CD14-positive monocyte (primary cell): Measurements from ENCODE around the gene TMEM250. TPM values are rescaled to one million over a fixed set of nuclear protein-coding genes. Genes with fewer than 3 reads are reported as not detected.
A peak's percentile ranks its signal among the peaks of the same experiment; 100 is the strongest.

ENCODE experiments used
- DNase-seq, 3 donors: peaks; one replicate each; pipeline ENCODE4 v3.0.0-alpha.2; 2011 to 2022
- H2AFZ ChIP-seq: 2 replicates; pipeline ENCODE4 v1.6.0; 2012; ENCODE audit warnings: mild to moderate bottlenecking, low read depth, low read length, inconsistent platforms; ENCODE audit not compliant: insufficient read depth, poor library complexity, severe bottlenecking
- H3K27ac ChIP-seq, 2 donors: 1 replicate in 1 of 2; 2 replicates in 1 of 2; pipeline ENCODE4 v1.5.1; 2012 to 2013; ENCODE audit warnings: low read length in 2 of 2, control low read depth in 1 of 2, inconsistent platforms in 1 of 2, low read depth in 1 of 2, mild to moderate bottlenecking in 1 of 2
- H3K27me3 ChIP-seq, 2 donors: one replicate each; pipeline versions ENCODE4 v1.6.0 to v1.6.1; 2011 to 2013; ENCODE audit warnings: low read length in 2 of 2; ENCODE audit not compliant: control insufficient read depth in 2 of 2, insufficient read depth in 2 of 2
- H3K36me3 ChIP-seq, 2 donors: replicated peaks in 1 of 2; 1 replicate in 1 of 2; 2 replicates in 1 of 2; pipeline versions ENCODE4 v1.5.1 to v1.6.1; 2012 to 2013; ENCODE audit warnings: low read length in 2 of 2, control low read depth in 1 of 2, inconsistent platforms in 1 of 2, mild to moderate bottlenecking in 1 of 2; ENCODE audit not compliant: insufficient read depth in 2 of 2, control insufficient read depth in 1 of 2
- H3K4me1 ChIP-seq, 2 donors: 1 replicate in 1 of 2; 2 replicates in 1 of 2; pipeline versions ENCODE4 v1.5.1 to v1.6.1; 2012 to 2013; ENCODE audit warnings: low read length in 2 of 2, control low read depth in 1 of 2, inconsistent platforms in 1 of 2, mild to moderate bottlenecking in 1 of 2, moderate library complexity in 1 of 2; ENCODE audit not compliant: insufficient read depth in 2 of 2, control insufficient read depth in 1 of 2
- H3K4me2 ChIP-seq: replicated peaks from 2 replicates; pipeline ENCODE3; 2012; ENCODE audit warnings: low read length, moderate library complexity, mild to moderate bottlenecking; ENCODE audit not compliant: poor library complexity, severe bottlenecking; ENCODE audit errors: extremely low read depth
- H3K4me3 ChIP-seq, 3 experiments: fragments of 200-600 bp in 1 of 3; sonication (generic) in 1 of 3; replicated peaks in 1 of 3; 1 replicate in 2 of 3; 2 replicates in 1 of 3; pipeline ENCODE4 v1.5.1; 2011 to 2013; ENCODE audit warnings: low read length in 3 of 3, mild to moderate bottlenecking in 3 of 3, control low read depth in 2 of 3, low read depth in 2 of 3, inconsistent platforms in 1 of 3, moderate library complexity in 1 of 3
- H3K79me2 ChIP-seq: 2 replicates; pipeline ENCODE4 v1.6.0; 2012; ENCODE audit warnings: mild to moderate bottlenecking, control low read depth, inconsistent platforms, low read length, moderate library complexity; ENCODE audit not compliant: insufficient read depth
- H3K9ac ChIP-seq: 2 replicates; pipeline ENCODE4 v1.6.0; 2017; ENCODE audit warnings: low read length, mild to moderate bottlenecking; ENCODE audit not compliant: insufficient read depth, poor library complexity, severe bottlenecking
- H3K9me3 ChIP-seq, 2 donors: replicated peaks in 1 of 2; 1 replicate in 1 of 2; 2 replicates in 1 of 2; pipeline versions ENCODE4 v1.5.1 to v1.6.1; 2012 to 2013; ENCODE audit warnings: low read length in 2 of 2, control low read depth in 1 of 2; ENCODE audit not compliant: control insufficient read depth in 1 of 2, insufficient read depth in 1 of 2
- H4K20me1 ChIP-seq: 2 replicates; pipeline ENCODE4 v1.6.0; 2012; ENCODE audit warnings: mild to moderate bottlenecking, low read length, control low read depth, moderate library complexity; ENCODE audit not compliant: insufficient read depth
- H3K27ac Mint-ChIP-seq, 7 donors: one replicate each; pipeline ENCODE4 v1.8.0; 2020; ENCODE audit warnings: mild to moderate bottlenecking in 7 of 7, mixed read lengths in 7 of 7, moderate library complexity in 6 of 7, inconsistent platforms in 2 of 7
- H3K27me3 Mint-ChIP-seq, 3 donors: one replicate each; pipeline ENCODE4 v1.8.0; 2021 to 2022; ENCODE audit warnings: low read depth in 3 of 3, mild to moderate bottlenecking in 3 of 3, mixed read lengths in 3 of 3, moderate library complexity in 3 of 3, inconsistent platforms in 1 of 3
- H3K36me3 Mint-ChIP-seq, 2 donors: one replicate each; pipeline ENCODE4 v1.8.0; 2020; ENCODE audit warnings: mixed read lengths in 2 of 2, inconsistent platforms in 1 of 2, mild to moderate bottlenecking in 1 of 2
- H3K4me1 Mint-ChIP-seq: one replicate; pipeline ENCODE4 v1.8.0; 2020; ENCODE audit warnings: mild to moderate bottlenecking, mixed read lengths
- H3K4me3 Mint-ChIP-seq, 2 donors: one replicate each; pipeline ENCODE4 v1.8.0; 2020; ENCODE audit warnings: mild to moderate bottlenecking in 2 of 2, mixed read lengths in 2 of 2, moderate library complexity in 1 of 2
- H3K9me3 Mint-ChIP-seq, 7 donors: one replicate each; pipeline ENCODE4 v1.8.0; 2020 to 2022; ENCODE audit warnings: mixed read lengths in 7 of 7, mild to moderate bottlenecking in 6 of 7, moderate library complexity in 6 of 7, inconsistent platforms in 2 of 7
- CTCF ChIP-seq: fragments of 200-600 bp; IDR thresholded peaks from one replicate; pipeline ENCODE4 v1.8.0; 2022; ENCODE audit warnings: antibody characterized with exemption, mild to moderate bottlenecking
- WGBS: methylation state at CpG from one replicate; pipeline ENCODE4 v1.1.5; 2013; ENCODE audit warnings: missing lambda C conversion rate; ENCODE audit not compliant: insufficient coverage; 5-methylcytosine and 5-hydroxymethylcytosine counted together
- intact Hi-C, 2 donors: fragments of 100-400 bp; cut with micrococcal nuclease; formaldehyde crosslinking; loops; one replicate each; pipeline versions ENCODE4 v1.15.0 to v1.15.1; 2023
- polyA plus RNA-seq, 3 donors: library from polyadenylated mRNA; depleted of rRNA in 1 of 3; unstranded in 2 of 3; stranded (reverse) in 1 of 3; fragments of 300-500 nt in 2 of 3; fragments of >200 nt in 1 of 3; fragmentation: Illumina TruSeq in 2 of 3; gene quantifications; 1 replicate in 2 of 3; 2 replicates in 1 of 3; pipeline ENCODE4 v1.2.3, GENCODE V29; 2012 to 2021

Gene TMEM250
- polyA plus RNA-seq, 3 donors = 11.0 to 38.0 (median 30.9) TPM

- TF ChIP-seq CTCF = no peak
- Histone ChIP-seq H3K9me3 (no peaks in the 10 kb centered on the region), H2AFZ (no peak overlapping the region), H4K20me1 (peaks cover 90% of the 10 kb centered on the region), H3K9ac (no peak overlapping the region), H3K27ac (no peak overlapping the region), H3K4me2 (no peak overlapping the region), H3K4me1 (peaks cover 61 to 87% of the 10 kb centered on the region in 2 donors), H3K36me3 (peaks cover 8 to 24% of the 10 kb centered on the region in 2 donors), H3K27me3 (no peaks in the 10 kb centered on the region), H3K4me3 (no peak overlapping the region), H3K79me2 (peaks cover 98% of the 10 kb centered on the region)
- DNase-seq = no peak
- 97% methylated on average over 15 of the region's 24 CpGs for WGBS
- H3K9me3 Mint-ChIP-seq = no peaks in the 10 kb centered on the region
- H3K27me3 Mint-ChIP-seq = peaks cover 0 to 5% (median 0%) of the 10 kb centered on the region in 3 donors
- H3K36me3 Mint-ChIP-seq = peaks cover 23 to 38% of the 10 kb centered on the region in 2 donors
- peaks cover 68% of the 10 kb centered on the region for H3K4me1 Mint-ChIP-seq
- intact Hi-C loops = no loop called here
- no peak overlapping the region for H3K27ac Mint-ChIP-seq
- no peak overlapping the region for H3K4me3 Mint-ChIP-seq
Measured at GRCh38 chr9:136081826-136082495, 36.7 kb downstream of the TMEM250 start.

GRCh38 chr9:136081113-136081825 lies 37.4 kb downstream of the TMEM250 start:
- Histone ChIP-seq H3K9ac (peak overlapping the region; percentile 8), H3K4me2 (no peak overlapping the region), H3K9me3 (no peaks in the 10 kb centered on the region), H3K4me1 (peaks cover 62 to 88% of the 10 kb centered on the region in 2 donors), H2AFZ (no peak overlapping the region), H3K4me3 (no peak overlapping the region), H3K36me3 (peaks cover 8 to 24% of the 10 kb centered on the region in 2 donors), H3K27ac (no peak overlapping the region), H3K79me2 (peaks cover 91% of the 10 kb centered on the region), H4K20me1 (peaks cover 83% of the 10 kb centered on the region), H3K27me3 (no peaks in the 10 kb centered on the region)
- Mint-ChIP-seq H3K27ac (no peak overlapping the region), H3K27me3 (peaks cover 0 to 6% (median 0%) of the 10 kb centered on the region in 3 donors), H3K9me3 (peaks cover 0 to under 1% (median 0%) of the 10 kb centered on the region in 7 donors), H3K4me3 (no peak overlapping the region), H3K4me1 (peaks cover 68% of the 10 kb centered on the region), H3K36me3 (peaks cover 22 to 38% of the 10 kb centered on the region in 2 donors)
- WGBS = 74% methylated on average over 25 of the region's 27 CpGs
- DNase-seq = no peak
- intact Hi-C loops = no loop called here
- no peak for TF ChIP-seq CTCF
